ENCODE data around the gene PCNX2. TPM values are rescaled to one million over a fixed set of nuclear protein-coding genes. Genes with fewer than 3 reads are reported as not detected.

PCNX2 gene
- total RNA-seq, 1 donor from 2014 or later: 11.3 TPM

DNA sequence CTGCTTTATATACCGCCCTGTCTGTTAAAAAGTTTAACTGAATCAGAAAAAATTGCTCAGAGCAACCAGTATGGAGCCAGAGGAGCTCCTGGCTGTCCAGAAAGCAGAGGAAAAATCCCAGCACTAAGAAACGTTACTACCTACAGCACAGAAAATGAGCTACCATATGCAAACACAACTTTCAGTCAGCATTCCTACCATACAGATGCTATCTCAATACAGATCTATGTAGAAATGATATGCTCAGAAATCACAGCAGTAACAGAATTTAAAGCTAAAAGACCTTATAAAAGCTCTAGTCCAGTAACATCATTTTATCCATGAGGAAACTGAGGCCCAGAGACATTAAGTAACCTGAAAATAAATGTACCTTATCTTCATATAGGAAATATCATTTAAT is 38.7 kb downstream of the PCNX2 start:
- ATAC-seq (no peak), DNase-seq (no peak)
- peaks cover 12% of the 10 kb centered on the region for H3K36me3 ChIP-seq
- no peak for TF ChIP-seq CTCF (IDR thresholded peaks at IDR 0.05)
- intact Hi-C loops (cut with DNase I): no loop called here
- no peak overlapping the region for H3K27ac ChIP-seq
- H3K4me1 ChIP-seq: no peaks in the 10 kb centered on the region
- no peaks in the 10 kb centered on the region for H3K27me3 ChIP-seq (ENCODE audit: low read depth)
- H3K4me3 ChIP-seq: no peak overlapping the region
- no peaks in the 10 kb centered on the region for H3K9me3 ChIP-seq

DNA sequence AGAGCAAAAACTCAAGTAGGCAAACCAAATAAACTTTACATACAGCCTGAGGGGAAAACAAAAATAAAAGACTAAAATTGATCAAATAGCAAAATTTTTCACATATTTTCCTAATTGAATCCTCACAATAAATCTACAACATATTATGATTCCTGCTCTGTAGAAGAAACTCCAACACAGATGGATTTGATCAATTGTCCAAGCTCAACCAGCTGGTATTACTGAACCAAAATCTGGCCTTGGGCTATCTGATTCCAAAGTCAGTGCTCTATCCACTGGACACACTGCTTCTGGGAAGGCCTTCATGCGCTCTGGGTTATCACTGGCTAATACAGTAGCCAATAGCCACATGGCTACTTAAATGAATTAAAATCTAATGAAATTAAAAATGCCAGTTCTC is 39.3 kb downstream of the PCNX2 start:
- no peak overlapping the region for H3K4me3 ChIP-seq
- intact Hi-C loops (cut with DNase I): no loop called here
- H3K36me3 ChIP-seq: peaks cover 12% of the 10 kb centered on the region
- no peak for ATAC-seq
- H3K27ac ChIP-seq: no peak overlapping the region
- DNase-seq: no peak
- H3K9me3 ChIP-seq: no peaks in the 10 kb centered on the region
- no peak for TF ChIP-seq CTCF (IDR thresholded peaks at IDR 0.05)
- H3K4me1 ChIP-seq: no peaks in the 10 kb centered on the region
- no peaks in the 10 kb centered on the region for H3K27me3 ChIP-seq (ENCODE audit: low read depth)

GRCh38 chr1:233255145-233255544 is 40.4 kb downstream of the PCNX2 start:
- TF ChIP-seq CTCF (IDR thresholded peaks at IDR 0.05): no peak
- no peaks in the 10 kb centered on the region for H3K4me1 ChIP-seq
- ATAC-seq (no peak), DNase-seq (no peak)
- intact Hi-C loops (cut with DNase I): no loop called here
- no peaks in the 10 kb centered on the region for H3K27me3 ChIP-seq (ENCODE audit: low read depth)
- no peaks in the 10 kb centered on the region for H3K9me3 ChIP-seq
- H3K36me3 ChIP-seq: peaks cover 12% of the 10 kb centered on the region
- no peak overlapping the region for H3K4me3 ChIP-seq
- no peak overlapping the region for H3K27ac ChIP-seq

- no peak for TF ChIP-seq CTCF (IDR thresholded peaks at IDR 0.05)
- Histone ChIP-seq H3K4me1 (no peaks in the 10 kb centered on the region), H3K36me3 (peaks cover 8% of the 10 kb centered on the region), H3K4me3 (no peak overlapping the region), H3K27ac (no peak overlapping the region), H3K9me3 (no peaks in the 10 kb centered on the region), H3K27me3 (ENCODE audit: low read depth) (no peaks in the 10 kb centered on the region)
- intact Hi-C loops (cut with DNase I): no loop called here
- no peak for DNase-seq
- ATAC-seq: no peak
These were observed 41.6 kb downstream of the PCNX2 start for GRCh38 chr1:233253832-233254331.

- Histone ChIP-seq H3K36me3 (peaks cover 3% of the 10 kb centered on the region), H3K27me3 (ENCODE audit: low read depth) (no peaks in the 10 kb centered on the region), H3K4me1 (no peaks in the 10 kb centered on the region), H3K27ac (no peak overlapping the region), H3K4me3 (no peak overlapping the region), H3K9me3 (no peaks in the 10 kb centered on the region)
- ATAC-seq: no peak
- no peak for TF ChIP-seq CTCF (IDR thresholded peaks at IDR 0.05)
- intact Hi-C loops (cut with DNase I): no loop called here
- DNase-seq: no peak
These were observed 42.2 kb downstream of the PCNX2 start for GRCh38 chr1:233253231-233253831.
